ENCODE data around the gene COL7A1. TPM values are rescaled to one million over a fixed set of nuclear protein-coding genes. Genes with fewer than 3 reads are reported as not detected.
A peak's percentile ranks its signal among the peaks of the same experiment; 100 is the strongest.

COL7A1 gene
- total and polyA plus RNA-seq, 2 of the 13 experiments (the other 11 are each of a cell fraction or from before 2014, with no cell fraction given): 2.7 to 11.7 TPM

DNA sequence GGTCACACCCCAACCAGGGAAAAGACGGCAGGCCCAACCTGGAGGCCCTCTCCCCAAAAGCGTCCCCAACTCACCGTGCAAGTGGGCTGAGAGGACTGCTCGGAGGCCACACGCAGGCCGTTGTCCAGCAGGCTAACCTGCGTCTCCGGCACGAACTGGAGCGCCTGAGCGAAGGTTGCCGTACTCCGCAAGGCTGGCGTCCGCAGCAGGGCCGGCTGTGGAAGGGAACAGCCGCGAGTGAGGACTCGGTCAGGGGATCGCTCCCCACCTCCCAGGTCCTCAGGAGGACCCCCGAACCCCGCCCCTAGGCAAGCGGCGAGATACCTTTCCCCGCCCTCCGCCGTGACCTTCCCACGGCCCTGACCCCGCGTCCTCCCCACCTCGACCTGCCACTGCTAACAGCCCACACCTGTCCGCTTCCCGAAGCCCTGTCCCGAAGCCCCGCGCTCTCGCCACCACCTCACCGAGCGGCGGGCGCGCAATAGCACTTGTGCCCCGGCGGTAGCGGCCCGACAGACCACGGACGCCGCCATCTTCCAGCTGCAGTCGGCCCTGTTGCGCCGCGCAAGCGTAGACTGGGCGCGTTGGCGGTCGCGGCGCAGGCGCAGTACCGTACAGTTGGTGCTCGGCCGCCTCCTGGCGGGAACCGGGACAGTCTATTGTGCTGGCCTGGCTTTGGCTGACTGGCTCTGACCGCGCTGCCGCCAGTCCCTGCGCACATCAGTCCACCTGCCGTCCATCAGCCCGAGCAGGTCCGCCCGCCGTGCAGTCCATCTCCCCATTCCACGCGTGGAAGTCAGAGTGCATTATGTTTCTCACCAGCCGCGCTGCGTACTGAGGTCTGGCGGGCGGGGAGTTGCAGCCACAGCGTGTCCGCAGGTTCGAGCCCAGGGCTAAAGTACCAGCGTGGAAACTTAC, 14.2 kb upstream of the COL7A1 start, which contains the start of gene UQCRC1 (continued):
- TF ChIP-seq, protein P1, sequence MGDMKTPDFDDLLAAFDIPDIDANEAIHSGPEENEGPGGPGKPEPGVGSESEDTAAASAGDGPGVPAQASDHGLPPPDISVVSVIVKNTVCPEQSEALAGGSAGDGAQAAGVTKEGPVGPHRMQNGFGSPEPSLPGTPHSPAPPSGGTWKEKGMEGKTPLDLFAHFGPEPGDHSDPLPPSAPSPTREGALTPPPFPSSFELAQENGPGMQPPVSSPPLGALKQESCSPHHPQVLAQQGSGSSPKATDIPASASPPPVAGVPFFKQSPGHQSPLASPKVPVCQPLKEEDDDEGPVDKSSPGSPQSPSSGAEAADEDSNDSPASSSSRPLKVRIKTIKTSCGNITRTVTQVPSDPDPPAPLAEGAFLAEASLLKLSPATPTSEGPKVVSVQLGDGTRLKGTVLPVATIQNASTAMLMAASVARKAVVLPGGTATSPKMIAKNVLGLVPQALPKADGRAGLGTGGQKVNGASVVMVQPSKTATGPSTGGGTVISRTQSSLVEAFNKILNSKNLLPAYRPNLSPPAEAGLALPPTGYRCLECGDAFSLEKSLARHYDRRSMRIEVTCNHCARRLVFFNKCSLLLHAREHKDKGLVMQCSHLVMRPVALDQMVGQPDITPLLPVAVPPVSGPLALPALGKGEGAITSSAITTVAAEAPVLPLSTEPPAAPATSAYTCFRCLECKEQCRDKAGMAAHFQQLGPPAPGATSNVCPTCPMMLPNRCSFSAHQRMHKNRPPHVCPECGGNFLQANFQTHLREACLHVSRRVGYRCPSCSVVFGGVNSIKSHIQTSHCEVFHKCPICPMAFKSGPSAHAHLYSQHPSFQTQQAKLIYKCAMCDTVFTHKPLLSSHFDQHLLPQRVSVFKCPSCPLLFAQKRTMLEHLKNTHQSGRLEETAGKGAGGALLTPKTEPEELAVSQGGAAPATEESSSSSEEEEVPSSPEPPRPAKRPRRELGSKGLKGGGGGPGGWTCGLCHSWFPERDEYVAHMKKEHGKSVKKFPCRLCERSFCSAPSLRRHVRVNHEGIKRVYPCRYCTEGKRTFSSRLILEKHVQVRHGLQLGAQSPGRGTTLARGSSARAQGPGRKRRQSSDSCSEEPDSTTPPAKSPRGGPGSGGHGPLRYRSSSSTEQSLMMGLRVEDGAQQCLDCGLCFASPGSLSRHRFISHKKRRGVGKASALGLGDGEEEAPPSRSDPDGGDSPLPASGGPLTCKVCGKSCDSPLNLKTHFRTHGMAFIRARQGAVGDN (CRISPR knock-in tag; IDR thresholded peaks at IDR 0.05): peak; percentile 96
- TF ChIP-seq POGZ (CRISPR knock-in tag; IDR thresholded peaks at IDR 0.05): peak; percentile 86
- TF ChIP-seq, protein P2, sequence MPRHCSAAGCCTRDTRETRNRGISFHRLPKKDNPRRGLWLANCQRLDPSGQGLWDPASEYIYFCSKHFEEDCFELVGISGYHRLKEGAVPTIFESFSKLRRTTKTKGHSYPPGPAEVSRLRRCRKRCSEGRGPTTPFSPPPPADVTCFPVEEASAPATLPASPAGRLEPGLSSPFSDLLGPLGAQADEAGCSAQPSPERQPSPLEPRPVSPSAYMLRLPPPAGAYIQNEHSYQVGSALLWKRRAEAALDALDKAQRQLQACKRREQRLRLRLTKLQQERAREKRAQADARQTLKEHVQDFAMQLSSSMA (CRISPR knock-in tag; IDR thresholded peaks at IDR 0.05): no peak; the same call in 1 of the 2 replicates
- TF ChIP-seq, protein P3, sequence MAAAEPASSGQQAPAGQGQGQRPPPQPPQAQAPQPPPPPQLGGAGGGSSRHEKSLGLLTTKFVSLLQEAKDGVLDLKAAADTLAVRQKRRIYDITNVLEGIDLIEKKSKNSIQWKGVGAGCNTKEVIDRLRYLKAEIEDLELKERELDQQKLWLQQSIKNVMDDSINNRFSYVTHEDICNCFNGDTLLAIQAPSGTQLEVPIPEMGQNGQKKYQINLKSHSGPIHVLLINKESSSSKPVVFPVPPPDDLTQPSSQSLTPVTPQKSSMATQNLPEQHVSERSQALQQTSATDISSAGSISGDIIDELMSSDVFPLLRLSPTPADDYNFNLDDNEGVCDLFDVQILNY (CRISPR knock-in tag; conservative IDR thresholded peaks at IDR 0.05): peak; percentile 79
- no peak for TF ChIP-seq PRPF4 (IDR thresholded peaks at IDR 0.05; ENCODE audit: low read depth, low read length, poor library complexity, severe bottlenecking)
- TF ChIP-seq, protein P4, sequence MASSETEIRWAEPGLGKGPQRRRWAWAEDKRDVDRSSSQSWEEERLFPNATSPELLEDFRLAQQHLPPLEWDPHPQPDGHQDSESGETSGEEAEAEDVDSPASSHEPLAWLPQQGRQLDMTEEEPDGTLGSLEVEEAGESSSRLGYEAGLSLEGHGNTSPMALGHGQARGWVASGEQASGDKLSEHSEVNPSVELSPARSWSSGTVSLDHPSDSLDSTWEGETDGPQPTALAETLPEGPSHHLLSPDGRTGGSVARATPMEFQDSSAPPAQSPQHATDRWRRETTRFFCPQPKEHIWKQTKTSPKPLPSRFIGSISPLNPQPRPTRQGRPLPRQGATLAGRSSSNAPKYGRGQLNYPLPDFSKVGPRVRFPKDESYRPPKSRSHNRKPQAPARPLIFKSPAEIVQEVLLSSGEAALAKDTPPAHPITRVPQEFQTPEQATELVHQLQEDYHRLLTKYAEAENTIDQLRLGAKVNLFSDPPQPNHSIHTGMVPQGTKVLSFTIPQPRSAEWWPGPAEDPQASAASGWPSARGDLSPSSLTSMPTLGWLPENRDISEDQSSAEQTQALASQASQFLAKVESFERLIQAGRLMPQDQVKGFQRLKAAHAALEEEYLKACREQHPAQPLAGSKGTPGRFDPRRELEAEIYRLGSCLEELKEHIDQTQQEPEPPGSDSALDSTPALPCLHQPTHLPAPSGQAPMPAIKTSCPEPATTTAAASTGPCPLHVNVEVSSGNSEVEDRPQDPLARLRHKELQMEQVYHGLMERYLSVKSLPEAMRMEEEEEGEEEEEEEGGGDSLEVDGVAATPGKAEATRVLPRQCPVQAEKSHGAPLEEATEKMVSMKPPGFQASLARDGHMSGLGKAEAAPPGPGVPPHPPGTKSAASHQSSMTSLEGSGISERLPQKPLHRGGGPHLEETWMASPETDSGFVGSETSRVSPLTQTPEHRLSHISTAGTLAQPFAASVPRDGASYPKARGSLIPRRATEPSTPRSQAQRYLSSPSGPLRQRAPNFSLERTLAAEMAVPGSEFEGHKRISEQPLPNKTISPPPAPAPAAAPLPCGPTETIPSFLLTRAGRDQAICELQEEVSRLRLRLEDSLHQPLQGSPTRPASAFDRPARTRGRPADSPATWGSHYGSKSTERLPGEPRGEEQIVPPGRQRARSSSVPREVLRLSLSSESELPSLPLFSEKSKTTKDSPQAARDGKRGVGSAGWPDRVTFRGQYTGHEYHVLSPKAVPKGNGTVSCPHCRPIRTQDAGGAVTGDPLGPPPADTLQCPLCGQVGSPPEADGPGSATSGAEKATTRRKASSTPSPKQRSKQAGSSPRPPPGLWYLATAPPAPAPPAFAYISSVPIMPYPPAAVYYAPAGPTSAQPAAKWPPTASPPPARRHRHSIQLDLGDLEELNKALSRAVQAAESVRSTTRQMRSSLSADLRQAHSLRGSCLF (CRISPR knock-in tag; IDR thresholded peaks at IDR 0.05; ENCODE audit: borderline replicate concordance): peak; percentile 21; the same call in 1 of the 2 replicates
- no peak for TF ChIP-seq HES4 (CRISPR knock-in tag; IDR thresholded peaks at IDR 0.05; ENCODE audit: borderline replicate concordance)
- TF ChIP-seq, protein P5, sequence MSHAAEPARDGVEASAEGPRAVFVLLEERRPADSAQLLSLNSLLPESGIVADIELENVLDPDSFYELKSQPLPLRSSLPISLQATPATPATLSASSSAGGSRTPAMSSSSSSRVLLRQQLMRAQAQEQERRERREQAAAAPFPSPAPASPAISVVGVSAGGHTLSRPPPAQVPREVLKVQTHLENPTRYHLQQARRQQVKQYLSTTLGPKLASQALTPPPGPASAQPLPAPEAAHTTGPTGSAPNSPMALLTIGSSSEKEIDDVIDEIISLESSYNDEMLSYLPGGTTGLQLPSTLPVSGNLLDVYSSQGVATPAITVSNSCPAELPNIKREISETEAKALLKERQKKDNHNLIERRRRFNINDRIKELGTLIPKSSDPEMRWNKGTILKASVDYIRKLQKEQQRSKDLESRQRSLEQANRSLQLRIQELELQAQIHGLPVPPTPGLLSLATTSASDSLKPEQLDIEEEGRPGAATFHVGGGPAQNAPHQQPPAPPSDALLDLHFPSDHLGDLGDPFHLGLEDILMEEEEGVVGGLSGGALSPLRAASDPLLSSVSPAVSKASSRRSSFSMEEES (CRISPR knock-in tag; IDR thresholded peaks at IDR 0.05): 0 out of 2 replicates have a peak, but pooled peaks have one; percentile 13
- TF ChIP-seq TSC22D2 (CRISPR knock-in tag; IDR thresholded peaks at IDR 0.05; ENCODE audit: borderline replicate concordance): no peak
- 0 out of 2 replicates have a peak, but pooled peaks have one; percentile 24 for TF ChIP-seq ZNF367 (CRISPR knock-in tag; IDR thresholded peaks at IDR 0.05; ENCODE audit: borderline replicate concordance)
- TF ChIP-seq, protein P6, sequence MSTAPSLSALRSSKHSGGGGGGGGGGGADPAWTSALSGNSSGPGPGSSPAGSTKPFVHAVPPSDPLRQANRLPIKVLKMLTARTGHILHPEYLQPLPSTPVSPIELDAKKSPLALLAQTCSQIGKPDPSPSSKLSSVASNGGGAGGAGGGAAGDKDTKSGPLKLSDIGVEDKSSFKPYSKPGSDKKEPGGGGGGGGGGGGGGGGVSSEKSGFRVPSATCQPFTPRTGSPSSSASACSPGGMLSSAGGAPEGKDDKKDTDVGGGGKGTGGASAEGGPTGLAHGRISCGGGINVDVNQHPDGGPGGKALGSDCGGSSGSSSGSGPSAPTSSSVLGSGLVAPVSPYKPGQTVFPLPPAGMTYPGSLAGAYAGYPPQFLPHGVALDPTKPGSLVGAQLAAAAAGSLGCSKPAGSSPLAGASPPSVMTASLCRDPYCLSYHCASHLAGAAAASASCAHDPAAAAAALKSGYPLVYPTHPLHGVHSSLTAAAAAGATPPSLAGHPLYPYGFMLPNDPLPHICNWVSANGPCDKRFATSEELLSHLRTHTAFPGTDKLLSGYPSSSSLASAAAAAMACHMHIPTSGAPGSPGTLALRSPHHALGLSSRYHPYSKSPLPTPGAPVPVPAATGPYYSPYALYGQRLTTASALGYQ (CRISPR knock-in tag; IDR thresholded peaks at IDR 0.05): peak; percentile 32; the same call in 1 of the 2 replicates

Measured in HepG2 (cell line).